ENCODE data around the gene MDH2.

DNA sequence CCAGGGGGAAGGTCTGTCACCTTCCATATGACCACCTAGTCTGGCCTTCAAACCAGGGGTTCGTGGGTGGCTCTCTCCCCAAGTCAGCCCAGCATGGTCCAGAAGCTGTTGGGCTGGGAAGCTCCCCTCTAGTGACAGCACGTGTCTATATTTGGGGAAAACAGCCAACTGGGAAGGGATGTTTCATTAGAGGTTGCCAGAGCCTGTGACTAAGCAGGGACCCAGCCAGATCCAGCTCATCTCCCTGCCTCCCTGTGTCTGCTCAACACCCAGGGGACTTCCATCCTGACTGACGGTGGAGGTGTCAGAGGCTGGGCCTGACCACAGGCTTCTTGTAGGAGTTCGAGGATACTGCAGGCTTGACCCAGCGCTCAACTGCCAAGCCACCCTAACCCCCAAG, 10.6 kb upstream of the MDH2 start:
- TF ChIP-seq, protein P1, sequence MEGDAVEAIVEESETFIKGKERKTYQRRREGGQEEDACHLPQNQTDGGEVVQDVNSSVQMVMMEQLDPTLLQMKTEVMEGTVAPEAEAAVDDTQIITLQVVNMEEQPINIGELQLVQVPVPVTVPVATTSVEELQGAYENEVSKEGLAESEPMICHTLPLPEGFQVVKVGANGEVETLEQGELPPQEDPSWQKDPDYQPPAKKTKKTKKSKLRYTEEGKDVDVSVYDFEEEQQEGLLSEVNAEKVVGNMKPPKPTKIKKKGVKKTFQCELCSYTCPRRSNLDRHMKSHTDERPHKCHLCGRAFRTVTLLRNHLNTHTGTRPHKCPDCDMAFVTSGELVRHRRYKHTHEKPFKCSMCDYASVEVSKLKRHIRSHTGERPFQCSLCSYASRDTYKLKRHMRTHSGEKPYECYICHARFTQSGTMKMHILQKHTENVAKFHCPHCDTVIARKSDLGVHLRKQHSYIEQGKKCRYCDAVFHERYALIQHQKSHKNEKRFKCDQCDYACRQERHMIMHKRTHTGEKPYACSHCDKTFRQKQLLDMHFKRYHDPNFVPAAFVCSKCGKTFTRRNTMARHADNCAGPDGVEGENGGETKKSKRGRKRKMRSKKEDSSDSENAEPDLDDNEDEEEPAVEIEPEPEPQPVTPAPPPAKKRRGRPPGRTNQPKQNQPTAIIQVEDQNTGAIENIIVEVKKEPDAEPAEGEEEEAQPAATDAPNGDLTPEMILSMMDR (IDR thresholded peaks at IDR 0.05), result no peak
- peak in 1 of 2 donors; percentile 11 for TF ChIP-seq POLR2AphosphoS5 (IDR thresholded peaks at IDR 0.05)
- TF ChIP-seq EP300 (IDR thresholded peaks at IDR 0.05), result no peak
